IMR-90 (cell line): ENCODE measurements around the gene FUT9. TPM values are rescaled to one million over a fixed set of nuclear protein-coding genes. Genes with fewer than 3 reads are reported as not detected.

Source experiments
- ATAC-seq: fragments of 200-7000 bp; cut with Tn5 transposase; 2 replicates; pipeline ENCODE4 v1.9.1; 2020; ENCODE audit warnings: low read depth, mild to moderate bottlenecking, moderate library complexity
- BruUV-seq: library from RNA; stranded (reverse); fragments of 400-500 nt; replicated peaks from 2 replicates; lab custom pipeline; 2021; lab: Mats Ljungman, UMichigan
- CTCF ChIA-PET: fragments of 300-600 bp; formaldehyde crosslinking; extraction: SDS; loops from one replicate; lab custom pipeline; 2021; ENCODE audit warnings: antibody characterized with exemption; lab: Yijun Ruan, JAX
- POLR2A ChIA-PET: fragments of 300-600 bp; sonication (Branson Sonifier 250); formaldehyde crosslinking; loops from one replicate; lab custom pipeline; 2022; ENCODE audit warnings: antibody characterized with exemption; ENCODE audit not compliant: unreplicated experiment; lab: Charles Lee
- DNase-seq: peaks from one replicate; pipeline ENCODE4 v3.0.0; 2013
- H2AFZ ChIP-seq: replicated peaks from 2 replicates; pipeline ENCODE3; 2013; ENCODE audit warnings: low read length, mild to moderate bottlenecking; ENCODE audit not compliant: poor library complexity
- H2AK5ac ChIP-seq: 2 replicates; pipeline ENCODE4 v1.6.1; 2013; ENCODE audit warnings: low read depth, low read length, inconsistent platforms
- H2AK9ac ChIP-seq: replicated peaks from 2 replicates; pipeline ENCODE3; 2013; ENCODE audit warnings: mild to moderate bottlenecking, low read depth, low read length, moderate library complexity; ENCODE audit not compliant: poor library complexity
- H2BK120ac ChIP-seq: 2 replicates; pipeline ENCODE4 v1.6.1; 2013; ENCODE audit warnings: low read depth, low read length, inconsistent platforms
- H2BK15ac ChIP-seq: 3 replicates; pipeline ENCODE4 v1.6.1; 2013; ENCODE audit warnings: low read depth, low read length, inconsistent platforms
- H2BK20ac ChIP-seq: 2 replicates; pipeline ENCODE4 v1.6.1; 2013; ENCODE audit warnings: low read depth, mild to moderate bottlenecking, inconsistent platforms, low read length, moderate library complexity
- H2BK5ac ChIP-seq: 2 replicates; pipeline ENCODE4 v1.6.1; 2013; ENCODE audit warnings: mild to moderate bottlenecking, low read depth, low read length, inconsistent platforms; ENCODE audit not compliant: poor library complexity, severe bottlenecking
- H3K14ac ChIP-seq: replicated peaks from 2 replicates; pipeline ENCODE4 v1.6.1; 2013; ENCODE audit warnings: low read depth, low read length, inconsistent platforms
- H3K18ac ChIP-seq: 2 replicates; pipeline ENCODE4 v1.6.1; 2013; ENCODE audit warnings: low read depth, low read length, control low read depth
- H3K23ac ChIP-seq: 2 replicates; pipeline ENCODE4 v1.6.1; 2013; ENCODE audit warnings: low read depth, low read length, inconsistent platforms
- H3K27ac ChIP-seq: 2 replicates; pipeline ENCODE4 v1.5.1; 2013; ENCODE audit warnings: mild to moderate bottlenecking, control low read depth, low read length; ENCODE audit not compliant: insufficient read depth
- H3K27me3 ChIP-seq: 2 replicates; pipeline ENCODE4 v1.6.1; 2013; ENCODE audit warnings: low read length; ENCODE audit not compliant: control insufficient read depth, insufficient read depth
- H3K36me3 ChIP-seq: 2 replicates; pipeline ENCODE4 v1.6.1; 2013; ENCODE audit warnings: low read length, mixed read lengths; ENCODE audit not compliant: control insufficient read depth, insufficient read depth
- H3K4ac ChIP-seq: 2 replicates; pipeline ENCODE4 v1.6.1; 2013; ENCODE audit warnings: low read depth, low read length, inconsistent platforms
- H3K4me1 ChIP-seq: 2 replicates; pipeline ENCODE4 v1.6.1; 2013; ENCODE audit warnings: low read length, mixed read lengths; ENCODE audit not compliant: control insufficient read depth, insufficient read depth
- H3K4me2 ChIP-seq: 2 replicates; pipeline ENCODE4 v1.6.1; 2013; ENCODE audit warnings: low read depth, mild to moderate bottlenecking, control low read depth, low read length, moderate library complexity
- H3K4me3 ChIP-seq: 2 replicates; pipeline ENCODE4 v1.5.1; 2013; ENCODE audit warnings: low read depth, mild to moderate bottlenecking, control low read depth, low read length, moderate library complexity; ENCODE audit not compliant: insufficient read depth
- H3K56ac ChIP-seq: 2 replicates; pipeline ENCODE4 v1.6.1; 2013; ENCODE audit warnings: low read length, inconsistent platforms; ENCODE audit not compliant: insufficient read depth; ENCODE audit errors: extremely low read depth
- H3K79me1 ChIP-seq, 2 experiments: 2 replicates each; pipeline ENCODE4 v1.6.1; 2013; ENCODE audit warnings: low read length in 2 of 2, inconsistent platforms in 1 of 2, low read depth in 1 of 2
- H3K9ac ChIP-seq: 2 replicates; pipeline ENCODE4 v1.6.1; 2013; ENCODE audit warnings: low read depth, low read length, control low read depth
- H3K9me1 ChIP-seq: 2 replicates; pipeline ENCODE4 v1.6.1; 2013; ENCODE audit warnings: low read length, inconsistent platforms; ENCODE audit not compliant: insufficient read depth
- H3K9me3 ChIP-seq: 2 replicates; pipeline ENCODE4 v1.6.1; 2013; ENCODE audit warnings: low read length; ENCODE audit not compliant: control insufficient read depth, insufficient read depth
- H4K20me1 ChIP-seq: 2 replicates; pipeline ENCODE4 v1.6.1; 2013; ENCODE audit warnings: low read length, inconsistent platforms; ENCODE audit not compliant: insufficient read depth
- H4K5ac ChIP-seq: 2 replicates; pipeline ENCODE4 v1.6.1; 2013; ENCODE audit warnings: mild to moderate bottlenecking, low read depth, low read length, control low read depth
- H4K8ac ChIP-seq, 2 experiments: 2 replicates each; pipeline ENCODE4 v1.6.1; 2013; ENCODE audit warnings: low read depth in 2 of 2, low read length in 2 of 2, control low read depth in 1 of 2, inconsistent platforms in 1 of 2
- H4K91ac ChIP-seq: 2 replicates; pipeline ENCODE4 v1.6.1; 2013; ENCODE audit warnings: low read depth, low read length, inconsistent platforms; ENCODE audit not compliant: insufficient read depth
- BHLHE40 ChIP-seq: fragments of 150-350 bp; IDR thresholded peaks from 2 replicates; pipeline ENCODE4 v1.6.1; 2016; ENCODE audit warnings: mild to moderate bottlenecking, low read depth, low read length
- CHD1 ChIP-seq: IDR thresholded peaks from 2 replicates; pipeline ENCODE4 v1.6.1; 2012; ENCODE audit warnings: low read depth, low read length, improper control_type of control experiment
- MAZ ChIP-seq: IDR thresholded peaks from 2 replicates; pipeline ENCODE4 v1.6.1; 2012; ENCODE audit warnings: low read depth, mild to moderate bottlenecking, low read length, improper control_type of control experiment, moderate library complexity, borderline replicate concordance
- NFE2L2 ChIP-seq: fragments of 150-350 bp; IDR thresholded peaks from 2 replicates; pipeline ENCODE4 v1.6.1; 2016; ENCODE audit warnings: low read depth, mild to moderate bottlenecking, low read length
- POLR2A ChIP-seq: IDR thresholded peaks from 2 replicates; pipeline ENCODE4 v1.6.1; 2012; ENCODE audit warnings: mild to moderate bottlenecking, low read depth, low read length
- RCOR1 ChIP-seq: IDR thresholded peaks from 2 replicates; pipeline ENCODE4 v1.6.1; 2012; ENCODE audit warnings: mild to moderate bottlenecking, low read length, improper control_type of control experiment; ENCODE audit not compliant: insufficient replicate concordance
- RFX5 ChIP-seq: IDR thresholded peaks from 2 replicates; pipeline ENCODE4 v1.8.0; 2012; ENCODE audit warnings: low read depth, mild to moderate bottlenecking, low read length, moderate library complexity
- SMC3 ChIP-seq: fragments of 150-350 bp; IDR thresholded peaks from 2 replicates; pipeline ENCODE4 v1.6.1; 2016; ENCODE audit warnings: low read depth, mild to moderate bottlenecking, antibody characterized with exemption, low read length, moderate library complexity
- WGBS, 2 experiments: methylation state at CpG; one replicate each; pipeline versions ENCODE4 v1.1.5 to v1.1.7; 2013; ENCODE audit warnings: missing lambda C conversion rate in 2 of 2; ENCODE audit not compliant: insufficient read length in 1 of 2; ENCODE audit errors: extremely low coverage in 2 of 2; 5-methylcytosine and 5-hydroxymethylcytosine counted together
- dilution Hi-C: fragments of 300-500 bp; cut with HindIII; formaldehyde crosslinking; loops from one replicate; pipeline ENCODE4 v1.14.3; 2018; ENCODE audit warnings: low sequenced_read_pairs; ENCODE audit not compliant: unreplicated experiment
- in situ Hi-C: fragments of 300-500 bp; cut with MboI; formaldehyde crosslinking; loops from 3 replicates; pipeline ENCODE4 v1.14.3; 2019; ENCODE audit warnings: low sequenced_read_pairs, inconsistent platforms, mixed read lengths
- intact Hi-C: fragments of 100-400 bp; cut with micrococcal nuclease; formaldehyde crosslinking; loops from 2 replicates; pipeline ENCODE4 v1.10.0; 2022
- polyA plus RNA-seq, 3 experiments: library from polyadenylated mRNA; depleted of rRNA; stranded (reverse); fragments of >200 nt; gene quantifications; 2 replicates each; pipeline ENCODE4 v1.2.3, GENCODE V29; 2012; ENCODE audit warnings: low replicate concordance in 1 of 3
- total RNA-seq: library from RNA; depleted of rRNA; stranded (reverse); fragments of >200 nt; gene quantifications from 2 replicates; pipeline ENCODE4 v1.2.3, GENCODE V29; 2012
- TF ChIP-seq, protein P1 (sequence below): fragments of 150-350 bp; IDR thresholded peaks from 2 replicates; pipeline ENCODE4 v1.6.1; 2017; ENCODE audit warnings: mild to moderate bottlenecking, antibody characterized with exemption, low read length, low read depth

Gene FUT9
- total and polyA plus RNA-seq, 2 of the 4 experiments (the other 2 are of a cell fraction), result under 0.01 TPM; not detected in 1

DNA sequence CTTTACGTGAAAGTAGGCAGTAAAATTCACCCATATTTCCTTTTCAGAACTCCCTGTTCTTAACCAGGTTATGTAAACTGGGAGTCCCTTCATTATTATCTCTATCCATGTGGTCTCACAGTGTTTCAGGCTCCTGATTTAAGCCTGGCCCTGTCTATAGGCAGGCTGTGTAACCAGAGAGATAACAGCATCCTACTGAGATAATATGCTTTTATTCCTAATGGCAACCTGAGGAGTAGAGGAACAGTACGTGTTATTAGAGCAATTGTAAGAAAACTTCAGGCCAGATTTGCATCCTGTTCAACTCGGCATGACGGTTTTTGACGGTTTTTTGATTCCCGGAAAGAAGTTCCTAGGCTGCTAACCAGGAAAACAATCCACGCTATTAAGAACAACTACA lies 16.9 kb downstream of the FUT9 start:
- no peaks in the 10 kb centered on the region for H3K79me1 ChIP-seq

More for the DNA sequence above, 16.9 kb downstream of the FUT9 start:
- dilution Hi-C loops (no loop called here), intact Hi-C loops (no loop called here), in situ Hi-C loops (no loop called here)
- no peak overlapping the region for H2AFZ ChIP-seq
- H3K9ac ChIP-seq, result no peak overlapping the region
- BruUV-seq, result no TSS peak
- no peak overlapping the region for H3K4me2 ChIP-seq
- TF ChIP-seq CHD1 (no peak), POLR2A (no peak), RFX5 (no peak), RCOR1 (no peak), NFE2L2 (no peak), BHLHE40 (no peak), MAZ (no peak), SMC3 (no peak)
- TF ChIP-seq, protein P1, sequence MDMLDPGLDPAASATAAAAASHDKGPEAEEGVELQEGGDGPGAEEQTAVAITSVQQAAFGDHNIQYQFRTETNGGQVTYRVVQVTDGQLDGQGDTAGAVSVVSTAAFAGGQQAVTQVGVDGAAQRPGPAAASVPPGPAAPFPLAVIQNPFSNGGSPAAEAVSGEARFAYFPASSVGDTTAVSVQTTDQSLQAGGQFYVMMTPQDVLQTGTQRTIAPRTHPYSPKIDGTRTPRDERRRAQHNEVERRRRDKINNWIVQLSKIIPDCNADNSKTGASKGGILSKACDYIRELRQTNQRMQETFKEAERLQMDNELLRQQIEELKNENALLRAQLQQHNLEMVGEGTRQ, result no peak
- no peak overlapping the region for H3K27ac ChIP-seq
- no peaks in the 10 kb centered on the region for H3K9me1 ChIP-seq
- H4K5ac ChIP-seq, result no peak overlapping the region
- no peak overlapping the region for H4K91ac ChIP-seq
- H2AK5ac ChIP-seq, result no peak overlapping the region
- ATAC-seq (no peak), DNase-seq (no peak)
- no peaks in the 10 kb centered on the region for H3K4me1 ChIP-seq
- no peaks in the 10 kb centered on the region for H4K20me1 ChIP-seq
- H2BK120ac ChIP-seq, result no peak overlapping the region
- H3K56ac ChIP-seq, result no peak overlapping the region
- ChIA-PET POLR2A (no interaction called here), CTCF (no interaction called here)
- no CpG with 5 or more reads among the region's 7 CpGs for WGBS, 2 experiments
- no peak overlapping the region for H3K18ac ChIP-seq
- no peak overlapping the region for H3K14ac ChIP-seq
- no peak overlapping the region for H3K4ac ChIP-seq
- no peak overlapping the region for H3K23ac ChIP-seq
- no peak overlapping the region for H3K4me3 ChIP-seq
- H2AK9ac ChIP-seq, result no peak overlapping the region
- no peak overlapping the region for H2BK5ac ChIP-seq
- H2BK20ac ChIP-seq, result no peak overlapping the region
- H4K8ac ChIP-seq, result no peak overlapping the region
- peaks cover 2% of the 10 kb centered on the region; the same call in 1 of the 2 replicates for H3K9me3 ChIP-seq
- H3K27me3 ChIP-seq, result no peaks in the 10 kb centered on the region
- H3K36me3 ChIP-seq, result no peaks in the 10 kb centered on the region
- H2BK15ac ChIP-seq, result no peak overlapping the region
